ENCODE data around the gene CENPL. TPM values are rescaled to one million over a fixed set of nuclear protein-coding genes. Genes with fewer than 3 reads are reported as not detected.

Gene CENPL
- total and polyA plus RNA-seq, 9 of the 15 experiments (the other 6 are each of a cell fraction or from before 2014, with no cell fraction given) = 33.0 to 52.7 (median 39.7) TPM

- TF ChIP-seq ZKSCAN8 (CRISPR knock-in tag; IDR thresholded peaks at IDR 0.05) (no peak), ELF4 (CRISPR knock-in tag; IDR thresholded peaks at IDR 0.05) (peak; percentile 86; the same call in 1 of the 2 replicates), ZBTB1 (CRISPR knock-in tag; IDR thresholded peaks at IDR 0.05; ENCODE audit: borderline replicate concordance, low read depth) (peak; percentile 45; the same call in 1 of the 2 replicates), CREB3 (tag; conservative IDR thresholded peaks at IDR 0.05; ENCODE audit: low read depth) (no peak; the same call in 1 of the 2 replicates), ZNF24 (IDR thresholded peaks at IDR 0.05) (no peak), KLF6 (CRISPR knock-in tag; IDR thresholded peaks at IDR 0.05; ENCODE audit: borderline replicate concordance) (peak; percentile 70; the same call in 1 of the 2 replicates), BRF2 (IDR thresholded peaks at IDR 0.05; ENCODE audit: borderline replicate concordance, insufficient read depth, insufficient read length) (no peak), LEF1 (IDR thresholded peaks at IDR 0.05) (no peak; the same call in none of the 2 replicates), YBX1 (IDR thresholded peaks at IDR 0.05) (no peak), SMAD4 (CRISPR knock-in tag; conservative IDR thresholded peaks at IDR 0.05) (no peak; the same call in none of the 2 replicates), ELK1 (CRISPR knock-in tag; IDR thresholded peaks at IDR 0.05) (no peak), SRSF7 (optimal IDR thresholded peaks at IDR 0.05; ENCODE audit: low read depth, low read length) (no peak)
- TF ChIP-seq, protein P1, sequence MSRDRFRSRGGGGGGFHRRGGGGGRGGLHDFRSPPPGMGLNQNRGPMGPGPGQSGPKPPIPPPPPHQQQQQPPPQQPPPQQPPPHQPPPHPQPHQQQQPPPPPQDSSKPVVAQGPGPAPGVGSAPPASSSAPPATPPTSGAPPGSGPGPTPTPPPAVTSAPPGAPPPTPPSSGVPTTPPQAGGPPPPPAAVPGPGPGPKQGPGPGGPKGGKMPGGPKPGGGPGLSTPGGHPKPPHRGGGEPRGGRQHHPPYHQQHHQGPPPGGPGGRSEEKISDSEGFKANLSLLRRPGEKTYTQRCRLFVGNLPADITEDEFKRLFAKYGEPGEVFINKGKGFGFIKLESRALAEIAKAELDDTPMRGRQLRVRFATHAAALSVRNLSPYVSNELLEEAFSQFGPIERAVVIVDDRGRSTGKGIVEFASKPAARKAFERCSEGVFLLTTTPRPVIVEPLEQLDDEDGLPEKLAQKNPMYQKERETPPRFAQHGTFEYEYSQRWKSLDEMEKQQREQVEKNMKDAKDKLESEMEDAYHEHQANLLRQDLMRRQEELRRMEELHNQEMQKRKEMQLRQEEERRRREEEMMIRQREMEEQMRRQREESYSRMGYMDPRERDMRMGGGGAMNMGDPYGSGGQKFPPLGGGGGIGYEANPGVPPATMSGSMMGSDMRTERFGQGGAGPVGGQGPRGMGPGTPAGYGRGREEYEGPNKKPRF (IDR thresholded peaks at IDR 0.05; ENCODE audit: low read depth, low read length) = no peak
- TF ChIP-seq, protein P2, sequence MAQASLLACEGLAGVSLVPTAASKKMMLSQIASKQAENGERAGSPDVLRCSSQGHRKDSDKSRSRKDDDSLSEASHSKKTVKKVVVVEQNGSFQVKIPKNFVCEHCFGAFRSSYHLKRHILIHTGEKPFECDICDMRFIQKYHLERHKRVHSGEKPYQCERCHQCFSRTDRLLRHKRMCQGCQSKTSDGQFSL (CRISPR knock-in tag; IDR thresholded peaks at IDR 0.05) = no peak; the same call in none of the 2 replicates
- TF ChIP-seq, protein P2 (tag; IDR thresholded peaks at IDR 0.05) = no peak
Measured at GRCh38 chr1:173824315-173825081, at the start of gene CENPL, which contains the start of gene DARS2 (continued).
